ENCODE data around the gene PMFBP1. TPM values are rescaled to one million over a fixed set of nuclear protein-coding genes. Genes with fewer than 3 reads are reported as not detected.

PMFBP1 gene
- total and polyA plus RNA-seq, 10 of the 15 experiments (the other 5 are each of a cell fraction or from before 2014, with no cell fraction given) = 0.40 to 2.3 (median 1.1) TPM

GRCh38 chr16:72197545-72197944 lies 25.6 kb upstream of the PMFBP1 start:
- no peak for FAIRE-seq
- no peaks in the 10 kb centered on the region for H3K27me3 ChIP-seq (replicated peaks in 1 of 2; ENCODE audit: control insufficient read depth in 2 of 2, insufficient read depth in 2 of 2, low read length in 1 of 2)
- intact Hi-C loops (cut with micrococcal nuclease; ENCODE audit: unreplicated experiment) (no loop called here), in situ Hi-C loops (cut with MboI) (no loop called here)
- ChIA-PET RAD21 (ENCODE audit: unreplicated experiment) (no interaction called here), CTCF (no interaction called here), SMC1A (ENCODE audit: uncharacterized antibody, unreplicated experiment) (no interaction called here), POLR2A (no interaction called here)
- H3K4me2 ChIP-seq (ENCODE audit: control insufficient read depth, insufficient read depth) = no peak overlapping the region
- H3K79me2 ChIP-seq (ENCODE audit: control insufficient read depth, insufficient read depth, low read length) = no peaks in the 10 kb centered on the region
- H3K4me3 ChIP-seq = no peak overlapping the region
- H3K36me3 ChIP-seq (ENCODE audit: control insufficient read depth in 2 of 2, insufficient read depth in 2 of 2, low read length in 1 of 2) = no peaks in the 10 kb centered on the region
- no peaks in the 10 kb centered on the region for H4K20me1 ChIP-seq (ENCODE audit: control insufficient read depth, insufficient read depth)
- 77% methylated on average over 4 of the region's 4 CpGs for WGBS (ENCODE audit: insufficient coverage, insufficient replicate concordance, low lambda C conversion rate, missing lambda C conversion rate)
- no peak overlapping the region for H3K27ac ChIP-seq (ENCODE audit: control insufficient read depth, insufficient read depth)
- ATAC-seq = no peak
- DNase-seq (ENCODE audit: low read depth, low spot score) = no peak
- H3K9me3 ChIP-seq (replicated peaks; ENCODE audit: control insufficient read depth, insufficient read depth, low read length) = no peaks in the 10 kb centered on the region
- no peak overlapping the region for H2AFZ ChIP-seq (ENCODE audit: control insufficient read depth, low read depth, low read length)
- no TSS peak for BruUV-seq (replicated peaks)
- no peak overlapping the region for H3K9ac ChIP-seq (ENCODE audit: control insufficient read depth, insufficient read depth, low read length)
- no peaks in the 10 kb centered on the region for H3K4me1 ChIP-seq (ENCODE audit: control insufficient read depth, insufficient read depth, low read length)
- TF ChIP-seq, protein P1, sequence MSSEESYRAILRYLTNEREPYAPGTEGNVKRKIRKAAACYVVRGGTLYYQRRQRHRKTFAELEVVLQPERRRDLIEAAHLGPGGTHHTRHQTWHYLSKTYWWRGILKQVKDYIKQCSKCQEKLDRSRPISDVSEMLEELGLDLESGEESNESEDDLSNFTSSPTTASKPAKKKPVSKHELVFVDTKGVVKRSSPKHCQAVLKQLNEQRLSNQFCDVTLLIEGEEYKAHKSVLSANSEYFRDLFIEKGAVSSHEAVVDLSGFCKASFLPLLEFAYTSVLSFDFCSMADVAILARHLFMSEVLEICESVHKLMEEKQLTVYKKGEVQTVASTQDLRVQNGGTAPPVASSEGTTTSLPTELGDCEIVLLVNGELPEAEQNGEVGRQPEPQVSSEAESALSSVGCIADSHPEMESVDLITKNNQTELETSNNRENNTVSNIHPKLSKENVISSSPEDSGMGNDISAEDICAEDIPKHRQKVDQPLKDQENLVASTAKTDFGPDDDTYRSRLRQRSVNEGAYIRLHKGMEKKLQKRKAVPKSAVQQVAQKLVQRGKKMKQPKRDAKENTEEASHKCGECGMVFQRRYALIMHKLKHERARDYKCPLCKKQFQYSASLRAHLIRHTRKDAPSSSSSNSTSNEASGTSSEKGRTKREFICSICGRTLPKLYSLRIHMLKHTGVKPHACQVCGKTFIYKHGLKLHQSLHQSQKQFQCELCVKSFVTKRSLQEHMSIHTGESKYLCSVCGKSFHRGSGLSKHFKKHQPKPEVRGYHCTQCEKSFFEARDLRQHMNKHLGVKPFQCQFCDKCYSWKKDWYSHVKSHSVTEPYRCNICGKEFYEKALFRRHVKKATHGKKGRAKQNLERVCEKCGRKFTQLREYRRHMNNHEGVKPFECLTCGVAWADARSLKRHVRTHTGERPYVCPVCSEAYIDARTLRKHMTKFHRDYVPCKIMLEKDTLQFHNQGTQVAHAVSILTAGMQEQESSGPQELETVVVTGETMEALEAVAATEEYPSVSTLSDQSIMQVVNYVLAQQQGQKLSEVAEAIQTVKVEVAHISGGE (CRISPR knock-in tag; IDR thresholded peaks at IDR 0.05) = no peak
- TF ChIP-seq, protein P2, sequence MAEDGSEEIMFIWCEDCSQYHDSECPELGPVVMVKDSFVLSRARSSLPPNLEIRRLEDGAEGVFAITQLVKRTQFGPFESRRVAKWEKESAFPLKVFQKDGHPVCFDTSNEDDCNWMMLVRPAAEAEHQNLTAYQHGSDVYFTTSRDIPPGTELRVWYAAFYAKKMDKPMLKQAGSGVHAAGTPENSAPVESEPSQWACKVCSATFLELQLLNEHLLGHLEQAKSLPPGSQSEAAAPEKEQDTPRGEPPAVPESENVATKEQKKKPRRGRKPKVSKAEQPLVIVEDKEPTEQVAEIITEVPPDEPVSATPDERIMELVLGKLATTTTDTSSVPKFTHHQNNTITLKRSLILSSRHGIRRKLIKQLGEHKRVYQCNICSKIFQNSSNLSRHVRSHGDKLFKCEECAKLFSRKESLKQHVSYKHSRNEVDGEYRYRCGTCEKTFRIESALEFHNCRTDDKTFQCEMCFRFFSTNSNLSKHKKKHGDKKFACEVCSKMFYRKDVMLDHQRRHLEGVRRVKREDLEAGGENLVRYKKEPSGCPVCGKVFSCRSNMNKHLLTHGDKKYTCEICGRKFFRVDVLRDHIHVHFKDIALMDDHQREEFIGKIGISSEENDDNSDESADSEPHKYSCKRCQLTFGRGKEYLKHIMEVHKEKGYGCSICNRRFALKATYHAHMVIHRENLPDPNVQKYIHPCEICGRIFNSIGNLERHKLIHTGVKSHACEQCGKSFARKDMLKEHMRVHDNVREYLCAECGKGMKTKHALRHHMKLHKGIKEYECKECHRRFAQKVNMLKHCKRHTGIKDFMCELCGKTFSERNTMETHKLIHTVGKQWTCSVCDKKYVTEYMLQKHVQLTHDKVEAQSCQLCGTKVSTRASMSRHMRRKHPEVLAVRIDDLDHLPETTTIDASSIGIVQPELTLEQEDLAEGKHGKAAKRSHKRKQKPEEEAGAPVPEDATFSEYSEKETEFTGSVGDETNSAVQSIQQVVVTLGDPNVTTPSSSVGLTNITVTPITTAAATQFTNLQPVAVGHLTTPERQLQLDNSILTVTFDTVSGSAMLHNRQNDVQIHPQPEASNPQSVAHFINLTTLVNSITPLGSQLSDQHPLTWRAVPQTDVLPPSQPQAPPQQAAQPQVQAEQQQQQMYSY (CRISPR knock-in tag; IDR thresholded peaks at IDR 0.05) = no peak
- TF ChIP-seq ZZZ3 (IDR thresholded peaks at IDR 0.05; ENCODE audit: control insufficient read depth, insufficient read length, low read depth) (no peak), ZBTB4 (CRISPR knock-in tag; IDR thresholded peaks at IDR 0.05) (no peak)
- TF ChIP-seq, protein P3, sequence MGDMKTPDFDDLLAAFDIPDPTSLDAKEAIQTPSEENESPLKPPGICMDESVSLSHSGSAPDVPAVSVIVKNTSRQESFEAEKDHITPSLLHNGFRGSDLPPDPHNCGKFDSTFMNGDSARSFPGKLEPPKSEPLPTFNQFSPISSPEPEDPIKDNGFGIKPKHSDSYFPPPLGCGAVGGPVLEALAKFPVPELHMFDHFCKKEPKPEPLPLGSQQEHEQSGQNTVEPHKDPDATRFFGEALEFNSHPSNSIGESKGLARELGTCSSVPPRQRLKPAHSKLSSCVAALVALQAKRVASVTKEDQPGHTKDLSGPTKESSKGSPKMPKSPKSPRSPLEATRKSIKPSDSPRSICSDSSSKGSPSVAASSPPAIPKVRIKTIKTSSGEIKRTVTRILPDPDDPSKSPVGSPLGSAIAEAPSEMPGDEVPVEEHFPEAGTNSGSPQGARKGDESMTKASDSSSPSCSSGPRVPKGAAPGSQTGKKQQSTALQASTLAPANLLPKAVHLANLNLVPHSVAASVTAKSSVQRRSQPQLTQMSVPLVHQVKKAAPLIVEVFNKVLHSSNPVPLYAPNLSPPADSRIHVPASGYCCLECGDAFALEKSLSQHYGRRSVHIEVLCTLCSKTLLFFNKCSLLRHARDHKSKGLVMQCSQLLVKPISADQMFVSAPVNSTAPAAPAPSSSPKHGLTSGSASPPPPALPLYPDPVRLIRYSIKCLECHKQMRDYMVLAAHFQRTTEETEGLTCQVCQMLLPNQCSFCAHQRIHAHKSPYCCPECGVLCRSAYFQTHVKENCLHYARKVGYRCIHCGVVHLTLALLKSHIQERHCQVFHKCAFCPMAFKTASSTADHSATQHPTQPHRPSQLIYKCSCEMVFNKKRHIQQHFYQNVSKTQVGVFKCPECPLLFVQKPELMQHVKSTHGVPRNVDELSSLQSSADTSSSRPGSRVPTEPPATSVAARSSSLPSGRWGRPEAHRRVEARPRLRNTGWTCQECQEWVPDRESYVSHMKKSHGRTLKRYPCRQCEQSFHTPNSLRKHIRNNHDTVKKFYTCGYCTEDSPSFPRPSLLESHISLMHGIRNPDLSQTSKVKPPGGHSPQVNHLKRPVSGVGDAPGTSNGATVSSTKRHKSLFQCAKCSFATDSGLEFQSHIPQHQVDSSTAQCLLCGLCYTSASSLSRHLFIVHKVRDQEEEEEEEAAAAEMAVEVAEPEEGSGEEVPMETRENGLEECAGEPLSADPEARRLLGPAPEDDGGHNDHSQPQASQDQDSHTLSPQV (IDR thresholded peaks at IDR 0.05) = no peak
- TF ChIP-seq, protein P4, sequence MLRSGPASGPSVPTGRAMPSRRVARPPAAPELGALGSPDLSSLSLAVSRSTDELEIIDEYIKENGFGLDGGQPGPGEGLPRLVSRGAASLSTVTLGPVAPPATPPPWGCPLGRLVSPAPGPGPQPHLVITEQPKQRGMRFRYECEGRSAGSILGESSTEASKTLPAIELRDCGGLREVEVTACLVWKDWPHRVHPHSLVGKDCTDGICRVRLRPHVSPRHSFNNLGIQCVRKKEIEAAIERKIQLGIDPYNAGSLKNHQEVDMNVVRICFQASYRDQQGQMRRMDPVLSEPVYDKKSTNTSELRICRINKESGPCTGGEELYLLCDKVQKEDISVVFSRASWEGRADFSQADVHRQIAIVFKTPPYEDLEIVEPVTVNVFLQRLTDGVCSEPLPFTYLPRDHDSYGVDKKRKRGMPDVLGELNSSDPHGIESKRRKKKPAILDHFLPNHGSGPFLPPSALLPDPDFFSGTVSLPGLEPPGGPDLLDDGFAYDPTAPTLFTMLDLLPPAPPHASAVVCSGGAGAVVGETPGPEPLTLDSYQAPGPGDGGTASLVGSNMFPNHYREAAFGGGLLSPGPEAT (IDR thresholded peaks at IDR 0.05; ENCODE audit: low read depth) = no peak
